ENCODE measurements around the gene NLRC5.
"Not testable (repeated sequence)": the region's sequence is repeated elsewhere in the genome, so short reads cannot be mapped to it uniquely, and the experiment has no call there.

The NLRC5 gene

GRCh38 chr16:56980792-56981724 lies 8.3 kb upstream of the NLRC5 start:
- no peak for DNase-seq (ENCODE audit: low spot score)

DNA sequence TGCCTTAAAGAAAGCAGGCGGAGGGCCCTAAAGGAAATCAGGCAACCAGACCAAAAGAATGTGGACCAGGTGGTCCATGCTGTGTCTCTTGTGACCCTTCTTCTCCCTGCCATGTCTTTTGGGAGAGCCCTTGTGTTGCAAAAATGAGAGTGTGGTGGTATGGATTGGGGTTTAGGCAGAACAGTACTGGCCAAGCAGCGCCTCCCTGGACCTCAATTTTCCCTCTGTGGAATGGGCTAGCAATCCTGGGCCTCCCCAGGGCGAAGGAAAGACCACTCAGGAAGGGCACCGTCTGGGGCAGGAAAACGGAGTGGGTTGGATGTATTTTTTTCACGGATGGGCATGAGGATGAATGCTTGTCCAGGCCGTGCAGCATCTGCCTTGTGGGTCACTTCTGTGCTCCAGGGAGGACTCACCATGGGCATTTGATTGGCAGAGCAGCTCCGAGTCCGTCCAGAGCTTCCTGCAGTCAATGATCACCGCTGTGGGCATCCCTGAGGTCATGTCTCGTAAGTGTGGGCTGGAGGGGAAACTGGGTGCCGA lies 7.6 kb upstream of the NLRC5 start:
- DNase-seq (ENCODE audit: low spot score), result no peak

- no peak for DNase-seq (ENCODE audit: low spot score)
Observed at GRCh38 chr16:56982695-56983094, 6.7 kb upstream of the NLRC5 start.

- DNase-seq (ENCODE audit: low spot score), result no peak
Observed at GRCh38 chr16:56983211-56983751, 6.1 kb upstream of the NLRC5 start.

DNA sequence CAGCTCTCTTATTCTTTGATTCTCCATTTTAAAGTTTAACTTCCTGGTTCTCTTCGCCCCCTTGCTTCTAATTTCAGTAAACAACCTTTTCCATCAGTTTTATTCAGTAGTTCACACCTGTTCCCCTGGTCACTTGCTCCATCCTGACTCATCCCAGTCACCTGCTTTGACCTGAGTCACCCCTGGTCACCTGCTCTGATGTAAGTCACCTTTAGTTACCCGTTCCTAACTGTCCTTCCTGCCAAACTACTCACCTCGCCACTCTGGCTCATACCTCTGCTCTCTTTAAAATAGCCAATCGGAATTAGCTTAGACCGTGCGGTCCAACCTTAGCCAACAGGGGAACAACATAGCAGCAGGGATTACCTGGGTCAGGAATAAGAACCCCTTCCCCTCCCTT lies 4.7 kb upstream of the NLRC5 start:
- no peak for DNase-seq (ENCODE audit: low spot score)

DNA sequence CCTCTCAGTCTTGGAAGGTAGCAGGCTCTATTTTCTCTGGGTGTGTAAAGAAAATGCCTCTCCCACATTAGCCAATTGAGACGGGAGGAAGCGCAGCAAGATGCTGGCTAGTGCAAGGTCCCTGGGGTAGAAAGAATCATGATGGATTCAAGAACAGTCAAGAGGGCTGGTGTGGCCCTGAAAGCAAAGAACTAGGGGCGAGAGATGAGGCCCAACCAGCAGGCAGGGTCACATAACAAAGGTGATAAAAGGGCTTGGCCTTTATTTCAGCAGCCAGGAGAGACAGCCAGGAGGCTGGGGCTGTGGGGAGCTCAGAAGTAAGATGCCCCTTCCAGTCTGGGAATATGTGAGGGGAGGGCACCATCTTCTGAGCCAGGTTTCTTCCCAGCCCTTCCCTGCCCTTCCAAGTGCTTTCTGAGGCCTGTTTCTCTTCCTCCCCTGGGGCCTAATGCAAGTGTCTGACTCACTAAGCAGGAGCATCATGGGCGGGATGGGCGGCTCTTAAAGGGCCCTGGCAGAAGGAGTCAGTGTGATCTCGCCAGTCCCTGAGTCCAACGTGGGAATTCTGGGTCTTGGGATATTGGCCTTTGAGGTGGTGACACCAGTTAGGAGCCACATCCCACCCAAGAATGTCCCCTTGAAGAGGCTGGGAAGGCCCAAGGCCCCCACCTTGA lies 3.9 kb upstream of the NLRC5 start:
- DNase-seq (ENCODE audit: low spot score), result no peak

- DNase-seq (ENCODE audit: low spot score), result no peak
Observed at GRCh38 chr16:56985962-56986360, 3.4 kb upstream of the NLRC5 start.

- no peak for DNase-seq (ENCODE audit: low spot score)
Observed at GRCh38 chr16:56986361-56986760, 3.0 kb upstream of the NLRC5 start.

DNA sequence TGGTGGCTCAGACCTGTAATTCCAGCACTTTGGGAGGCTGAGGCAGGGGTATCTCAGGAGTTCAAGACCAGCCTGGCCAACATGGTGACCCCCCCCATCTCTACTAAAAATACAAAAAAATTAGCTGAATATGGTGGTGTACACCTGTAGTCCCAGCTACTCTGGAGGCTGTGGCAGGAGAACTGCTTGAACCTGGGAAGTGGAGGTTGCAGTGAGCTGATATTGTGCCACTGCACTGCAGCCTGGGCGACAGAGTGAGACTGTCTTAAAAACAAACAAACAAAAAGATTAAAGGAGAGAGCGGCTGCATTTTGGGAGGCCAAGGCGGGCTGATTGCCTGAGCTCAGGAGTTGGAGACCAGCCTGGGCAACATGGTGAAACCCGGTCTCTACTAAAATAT lies 2.4 kb upstream of the NLRC5 start:
- DNase-seq (ENCODE audit: low spot score), result not testable (repeated sequence)

DNA sequence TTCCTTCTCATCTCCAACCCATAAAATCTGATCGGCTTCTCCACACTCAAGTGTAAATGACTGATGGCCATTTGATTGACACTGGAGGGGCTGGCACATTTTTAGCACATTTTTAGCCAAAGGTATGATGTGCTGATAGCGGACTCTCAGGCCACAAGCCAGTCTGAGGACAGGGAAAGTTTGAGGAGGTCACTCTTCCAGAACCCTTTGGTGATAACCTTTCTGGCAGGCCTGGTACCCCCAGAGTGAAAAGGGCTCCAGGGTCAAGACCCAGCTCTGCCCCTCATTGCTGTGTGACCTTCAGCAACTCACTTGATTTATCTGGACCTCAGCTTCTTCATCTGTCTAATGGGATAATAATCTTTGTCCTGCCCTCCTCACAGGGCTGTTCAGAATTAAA lies 1.7 kb upstream of the NLRC5 start:
- no peak for DNase-seq (ENCODE audit: low spot score)

- DNase-seq (ENCODE audit: low spot score), result no peak
Observed at GRCh38 chr16:56988161-56988947, 1.0 kb upstream of the NLRC5 start.

- DNase-seq (ENCODE audit: low spot score), result no peak
Observed at GRCh38 chr16:56989988-56990387, 631 bp downstream of the NLRC5 start.

DNA sequence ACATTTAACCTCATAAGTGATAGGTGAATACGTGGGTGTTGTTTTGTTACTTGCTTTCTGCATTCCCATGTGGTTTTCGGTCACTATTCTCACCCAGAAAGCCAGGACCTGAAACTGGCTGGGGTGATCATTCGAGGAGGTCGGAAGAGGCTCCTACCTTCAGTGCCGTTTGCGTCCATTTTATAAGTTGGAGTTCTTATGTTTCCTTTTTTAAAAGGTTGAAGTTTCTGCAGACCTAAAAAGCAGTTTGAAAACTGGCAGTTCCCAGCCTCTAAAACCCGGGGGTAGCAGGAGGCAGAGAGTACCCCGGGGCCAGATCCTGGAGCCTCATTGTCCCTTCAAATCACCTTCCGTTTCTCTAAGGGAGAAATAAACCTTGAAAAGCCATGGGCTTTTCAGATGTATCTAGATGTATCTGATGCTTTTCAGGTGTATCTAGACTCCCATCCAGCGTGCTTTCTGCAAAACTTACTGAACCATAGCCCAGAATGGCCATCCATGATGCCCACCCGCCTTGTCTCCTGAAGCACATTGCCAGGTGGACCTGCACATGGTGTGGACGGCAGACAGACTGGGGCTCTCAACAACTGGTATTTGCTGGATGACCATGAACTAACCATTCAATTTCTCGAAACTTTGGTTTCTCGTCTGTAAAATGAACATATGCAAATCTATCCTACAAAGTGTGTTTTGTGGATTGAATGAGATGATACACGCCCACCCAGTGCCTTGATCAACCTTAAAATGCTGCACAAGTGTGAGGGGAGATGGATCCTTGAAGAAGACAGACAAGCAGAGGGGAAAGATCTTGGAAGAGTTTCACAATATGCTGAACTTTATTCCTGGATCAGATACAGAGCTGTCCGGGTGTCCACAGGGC lies 1.3 kb downstream of the NLRC5 start:
- DNase-seq (ENCODE audit: low spot score), result no peak

GRCh38 chr16:56992431-56992830 lies 3.1 kb downstream of the NLRC5 start:
- DNase-seq (ENCODE audit: low spot score), result not testable (repeated sequence)

DNA sequence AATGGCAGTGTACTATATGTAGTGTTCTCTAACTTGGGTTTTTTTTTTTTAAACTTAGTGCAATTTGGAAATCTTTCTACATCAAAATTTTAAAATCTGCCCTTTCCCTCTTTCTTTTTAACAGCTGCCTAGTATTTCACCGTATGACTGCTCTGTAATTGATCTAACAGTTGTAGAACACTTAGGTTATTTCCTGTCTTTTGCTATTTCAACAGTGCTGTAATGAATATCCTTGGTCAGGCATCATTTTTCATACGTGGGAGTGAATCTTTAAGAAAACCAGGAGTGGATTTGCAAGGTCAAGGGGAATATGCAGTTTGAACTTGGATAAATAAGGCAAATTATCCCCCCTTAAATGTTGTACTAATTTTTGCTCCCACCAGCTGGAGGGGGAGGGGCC lies 3.8 kb downstream of the NLRC5 start:
- DNase-seq (ENCODE audit: low spot score), result no peak

DNA sequence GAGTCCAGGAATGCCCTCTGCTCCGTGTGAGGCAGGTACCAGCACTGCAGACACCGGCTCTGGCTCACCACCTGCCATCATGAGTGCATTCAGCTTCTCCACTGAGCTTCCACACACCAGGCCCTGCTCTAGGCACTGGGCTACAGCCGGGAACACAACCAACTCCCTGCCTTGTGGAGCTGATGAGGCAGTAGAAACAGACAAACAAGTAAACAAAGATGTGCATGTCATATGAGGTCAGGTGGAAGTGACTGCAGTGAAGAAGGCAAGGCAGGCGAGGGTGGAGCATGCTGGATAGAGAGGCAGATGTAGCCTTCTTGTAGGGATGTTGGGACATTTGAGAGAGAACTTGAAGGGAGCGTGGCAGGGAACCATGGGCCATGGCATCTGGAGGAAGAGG lies 5.0 kb downstream of the NLRC5 start:
- DNase-seq (ENCODE audit: low spot score), result no peak

DNA sequence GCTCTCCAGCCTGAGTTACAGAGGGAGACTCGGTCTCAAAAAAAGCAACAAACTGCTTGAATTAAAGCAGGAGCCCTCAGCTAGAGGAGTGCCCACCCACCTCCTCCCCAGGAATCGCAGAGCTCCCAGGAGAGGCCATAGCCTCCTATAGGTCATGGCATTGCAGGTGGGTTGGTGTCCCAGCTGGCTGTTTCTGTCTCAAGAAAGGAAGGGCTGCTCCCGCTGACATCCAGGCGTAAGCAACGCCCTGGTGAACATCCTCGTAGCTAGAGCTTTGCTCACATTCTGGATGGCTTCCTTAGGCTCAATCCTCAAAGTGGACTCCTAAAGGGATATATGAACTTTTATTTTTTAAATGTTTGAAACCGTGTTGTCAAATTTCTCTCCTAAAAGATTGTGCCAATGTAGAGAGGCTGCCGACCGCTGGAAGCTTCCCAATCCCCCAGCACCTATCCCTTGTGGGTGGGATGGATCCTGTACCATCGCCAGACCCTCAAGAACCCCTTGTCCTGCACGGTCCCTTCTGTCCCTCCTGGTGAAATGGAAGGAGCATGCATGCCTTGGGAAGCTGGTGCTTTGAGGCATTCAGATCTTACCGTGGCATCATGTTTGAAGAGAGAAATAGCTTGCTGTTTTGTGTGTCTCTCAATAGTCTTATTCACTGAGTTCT lies 5.9 kb downstream of the NLRC5 start:
- no peak for DNase-seq (ENCODE audit: low spot score)

GRCh38 chr16:56997264-56997663 lies 7.9 kb downstream of the NLRC5 start:
- no peak for DNase-seq (ENCODE audit: low spot score)

GRCh38 chr16:56997931-56998330 lies 8.6 kb downstream of the NLRC5 start:
- no peak for DNase-seq (ENCODE audit: low spot score)

GRCh38 chr16:56998352-56998751 lies 9.0 kb downstream of the NLRC5 start:
- DNase-seq (ENCODE audit: low spot score), result no peak

- DNase-seq (ENCODE audit: low spot score), result no peak
Observed at GRCh38 chr16:56998861-56999260, 9.5 kb downstream of the NLRC5 start.
